HCT116 (cell line): ENCODE results near the gene CDH7.

Experiments used
- CBX3 ChIP-seq: IDR thresholded peaks from 2 replicates; pipeline ENCODE4 v1.6.1; 2012; ENCODE audit warnings: low read depth
- EZH2 ChIP-seq: fragments of 200-600 bp; sonication (generic); IDR thresholded peaks from 2 replicates; pipeline ENCODE4 v1.6.1; 2017; ENCODE audit warnings: antibody characterized with exemption, mixed run types
- POLR2A ChIP-seq: IDR thresholded peaks from 2 replicates; pipeline ENCODE4 v1.7.0; 2011; ENCODE audit warnings: borderline replicate concordance; ENCODE audit not compliant: insufficient read depth, insufficient read length; ENCODE audit errors: extremely low read depth
- POLR2AphosphoS5 ChIP-seq: IDR thresholded peaks from 2 replicates; pipeline ENCODE4 v1.6.1; 2011; ENCODE audit warnings: mild to moderate bottlenecking, low read depth, low read length, moderate library complexity
- SRF ChIP-seq: IDR thresholded peaks from 2 replicates; pipeline ENCODE4 v1.6.1; 2012; ENCODE audit warnings: low read depth
- TF ChIP-seq, protein P1 (sequence below), 3 experiments: fragments of 200-600 bp in 1 of 3; sonication (generic) in 1 of 3; IDR thresholded peaks in 2 of 3; conservative IDR thresholded peaks in 1 of 3; 2 replicates each; pipeline ENCODE4 v1.5.1; 2012 to 2017; ENCODE audit warnings: low read depth in 2 of 3, low read length in 2 of 3, antibody characterized with exemption in 1 of 3, borderline replicate concordance in 1 of 3, control low read depth in 1 of 3, mild to moderate bottlenecking in 1 of 3, mixed read lengths in 1 of 3, mixed run types in 1 of 3, moderate library complexity in 1 of 3; ENCODE audit not compliant: insufficient read depth in 1 of 3
- TF ChIP-seq, protein P2 (sequence below): IDR thresholded peaks from 2 replicates; pipeline ENCODE4 v1.6.1; 2012
- TF ChIP-seq, protein P3 (sequence below): IDR thresholded peaks from 2 replicates; pipeline ENCODE4 v1.6.1; 2012

DNA sequence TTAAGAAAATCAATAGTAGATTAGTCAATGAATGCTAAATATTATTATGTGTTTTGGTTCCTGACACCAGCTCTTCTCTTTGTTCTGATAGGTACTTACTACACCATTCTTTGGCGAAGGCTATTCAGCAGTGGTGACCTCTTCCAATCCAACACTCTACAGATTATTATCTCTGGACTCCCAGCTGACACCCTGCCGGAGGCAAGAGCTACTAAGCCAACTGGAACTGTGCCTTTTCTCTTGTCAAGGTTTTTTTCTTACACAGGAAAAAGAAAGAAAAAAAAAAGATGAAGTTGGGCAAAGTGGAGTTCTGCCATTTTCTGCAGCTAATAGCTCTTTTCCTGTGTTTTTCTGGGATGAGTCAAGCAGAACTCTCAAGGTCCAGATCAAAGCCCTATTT is 11.7 kb downstream of the CDH7 start:
- TF ChIP-seq POLR2A, result no peak
- TF ChIP-seq, protein P1, sequence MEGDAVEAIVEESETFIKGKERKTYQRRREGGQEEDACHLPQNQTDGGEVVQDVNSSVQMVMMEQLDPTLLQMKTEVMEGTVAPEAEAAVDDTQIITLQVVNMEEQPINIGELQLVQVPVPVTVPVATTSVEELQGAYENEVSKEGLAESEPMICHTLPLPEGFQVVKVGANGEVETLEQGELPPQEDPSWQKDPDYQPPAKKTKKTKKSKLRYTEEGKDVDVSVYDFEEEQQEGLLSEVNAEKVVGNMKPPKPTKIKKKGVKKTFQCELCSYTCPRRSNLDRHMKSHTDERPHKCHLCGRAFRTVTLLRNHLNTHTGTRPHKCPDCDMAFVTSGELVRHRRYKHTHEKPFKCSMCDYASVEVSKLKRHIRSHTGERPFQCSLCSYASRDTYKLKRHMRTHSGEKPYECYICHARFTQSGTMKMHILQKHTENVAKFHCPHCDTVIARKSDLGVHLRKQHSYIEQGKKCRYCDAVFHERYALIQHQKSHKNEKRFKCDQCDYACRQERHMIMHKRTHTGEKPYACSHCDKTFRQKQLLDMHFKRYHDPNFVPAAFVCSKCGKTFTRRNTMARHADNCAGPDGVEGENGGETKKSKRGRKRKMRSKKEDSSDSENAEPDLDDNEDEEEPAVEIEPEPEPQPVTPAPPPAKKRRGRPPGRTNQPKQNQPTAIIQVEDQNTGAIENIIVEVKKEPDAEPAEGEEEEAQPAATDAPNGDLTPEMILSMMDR (IDR thresholded peaks at IDR 0.05 in 2 of 3, conservative IDR thresholded peaks at IDR 0.05 in 1 of 3; ENCODE audit: borderline replicate concordance in 1 of 3, insufficient read depth in 1 of 3, low read depth in 2 of 3, low read length in 2 of 3), result no peak
- TF ChIP-seq EZH2, result no peak
- TF ChIP-seq, protein P2, sequence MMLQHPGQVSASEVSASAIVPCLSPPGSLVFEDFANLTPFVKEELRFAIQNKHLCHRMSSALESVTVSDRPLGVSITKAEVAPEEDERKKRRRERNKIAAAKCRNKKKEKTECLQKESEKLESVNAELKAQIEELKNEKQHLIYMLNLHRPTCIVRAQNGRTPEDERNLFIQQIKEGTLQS, result no peak
- TF ChIP-seq, protein P3, sequence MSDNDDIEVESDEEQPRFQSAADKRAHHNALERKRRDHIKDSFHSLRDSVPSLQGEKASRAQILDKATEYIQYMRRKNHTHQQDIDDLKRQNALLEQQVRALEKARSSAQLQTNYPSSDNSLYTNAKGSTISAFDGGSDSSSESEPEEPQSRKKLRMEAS, result no peak
- TF ChIP-seq POLR2AphosphoS5, result no peak
- no peak for TF ChIP-seq SRF
- no peak for TF ChIP-seq CBX3
